Measurements from ENCODE around the gene AJM1.

AJM1 gene

GRCh38 chr9:136853596-136854112, 11.4 kb downstream of the AJM1 start:
- DNase-seq = no peak

- no peak for DNase-seq
These were observed 12.0 kb downstream of the AJM1 start for GRCh38 chr9:136854113-136854841.

GRCh38 chr9:136854842-136855460, 12.7 kb downstream of the AJM1 start:
- DNase-seq = no peak

GRCh38 chr9:136855461-136856078, 13.3 kb downstream of the AJM1 start:
- DNase-seq = no peak

- DNase-seq = no peak
These were observed 13.8 kb downstream of the AJM1 start for GRCh38 chr9:136856079-136856476.

- no peak for DNase-seq
These were observed 14.4 kb downstream of the AJM1 start for GRCh38 chr9:136856541-136857141.

- DNase-seq = no peak
These were observed 14.9 kb downstream of the AJM1 start for GRCh38 chr9:136857166-136857565.

- no peak for DNase-seq
These were observed 15.5 kb downstream of the AJM1 start for GRCh38 chr9:136857581-136858412.

- DNase-seq = no peak
These were observed 16.2 kb downstream of the AJM1 start for GRCh38 chr9:136858452-136858843.

- DNase-seq = peak in 40 of 56 donors; percentile 20 to 87 (median 50)
These were observed 16.8 kb downstream of the AJM1 start for GRCh38 chr9:136858844-136859757.

GRCh38 chr9:136860529-136860928, 18.3 kb downstream of the AJM1 start:
- no peak for DNase-seq

- DNase-seq = no peak
These were observed 18.9 kb downstream of the AJM1 start for GRCh38 chr9:136860933-136861873.

GRCh38 chr9:136861874-136862457, 19.7 kb downstream of the AJM1 start:
- no peak for DNase-seq

- DNase-seq = no peak
These were observed 20.8 kb downstream of the AJM1 start for GRCh38 chr9:136862849-136863622.

GRCh38 chr9:136863623-136864273, 21.5 kb downstream of the AJM1 start:
- no peak for DNase-seq

GRCh38 chr9:136865041-136865767, 22.9 kb downstream of the AJM1 start:
- DNase-seq = no peak

Measured in nucleus accumbens (tissue), 56 donors.